ENCODE results near the gene SERAC1.
"Not testable (repeated sequence)": the region's sequence is repeated elsewhere in the genome, so short reads cannot be mapped to it uniquely, and the experiment has no call there.

The SERAC1 gene

GRCh38 chr6:158174024-158174423 is 6.0 kb upstream of the SERAC1 start:
- no peak for DNase-seq

GRCh38 chr6:158172001-158172400 is 3.9 kb upstream of the SERAC1 start:
- DNase-seq, result no peak

DNA sequence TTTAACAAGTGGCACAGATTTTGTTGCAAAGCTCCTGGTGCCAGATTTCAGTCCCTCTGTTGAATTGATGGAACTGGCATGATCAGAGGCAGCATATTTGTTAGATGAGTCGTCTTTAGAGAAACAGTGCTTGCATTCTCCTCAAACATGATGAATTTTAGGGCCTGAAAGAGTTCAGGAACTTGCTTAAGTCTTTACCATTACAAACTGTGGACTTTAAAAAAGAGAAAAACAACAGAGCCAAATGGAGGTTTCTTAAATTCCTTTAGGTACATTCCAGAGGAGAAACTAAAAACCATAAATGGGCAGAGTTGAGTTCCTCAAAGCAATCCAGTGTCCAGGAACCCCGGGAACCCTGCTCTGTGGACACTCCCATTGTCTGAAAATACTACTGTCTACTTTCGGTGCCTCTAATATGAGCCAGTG is 2.6 kb upstream of the SERAC1 start:
- peak; percentile 89 for DNase-seq

DNA sequence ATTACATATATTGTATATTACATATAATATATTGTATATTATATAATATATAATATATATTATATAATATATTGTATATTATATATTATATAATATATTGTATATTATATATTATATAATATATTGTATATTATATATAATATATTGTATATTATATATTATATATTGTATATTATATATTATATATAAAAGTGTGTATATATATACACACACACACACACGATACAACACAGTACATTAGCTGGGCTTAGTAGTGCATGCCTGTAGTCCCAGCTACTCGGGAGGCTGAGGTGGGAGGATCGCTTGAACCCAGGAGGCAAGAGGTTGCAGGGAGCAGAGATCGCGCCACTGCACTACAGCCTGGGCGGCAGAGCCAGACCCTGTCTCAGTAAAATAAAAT is 1.6 kb upstream of the SERAC1 start:
- not testable (repeated sequence) for DNase-seq

- DNase-seq, result no peak
Observed at GRCh38 chr6:158165919-158166416, 2.1 kb downstream of the SERAC1 start.

DNA sequence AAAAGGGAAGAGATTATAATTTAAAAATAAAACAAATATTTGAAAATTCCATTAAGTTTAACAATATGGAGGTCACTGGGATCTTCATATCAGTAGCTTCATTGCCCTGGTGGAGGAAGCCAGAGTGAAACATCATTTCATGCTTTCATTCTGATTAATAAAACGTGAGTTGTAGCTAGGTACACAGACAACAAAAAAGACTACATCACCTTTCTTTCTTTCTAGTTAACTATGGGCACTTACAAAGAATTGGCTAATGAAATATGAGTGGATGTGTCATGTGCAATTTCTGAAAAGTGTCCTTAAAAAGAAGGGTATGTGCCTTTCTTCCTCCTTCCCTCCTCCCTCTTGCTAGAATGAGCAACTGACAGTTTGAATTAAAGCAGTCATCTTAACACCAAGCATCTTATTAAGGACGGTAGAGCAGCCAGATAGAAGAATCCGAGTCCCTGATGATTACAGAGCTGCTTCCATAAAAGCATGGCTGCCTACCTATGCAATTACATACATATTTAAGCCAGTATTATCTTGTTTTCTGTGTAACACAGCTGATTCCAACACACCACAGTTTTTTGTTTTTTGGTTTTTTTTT is 3.4 kb downstream of the SERAC1 start:
- DNase-seq, result no peak

DNA sequence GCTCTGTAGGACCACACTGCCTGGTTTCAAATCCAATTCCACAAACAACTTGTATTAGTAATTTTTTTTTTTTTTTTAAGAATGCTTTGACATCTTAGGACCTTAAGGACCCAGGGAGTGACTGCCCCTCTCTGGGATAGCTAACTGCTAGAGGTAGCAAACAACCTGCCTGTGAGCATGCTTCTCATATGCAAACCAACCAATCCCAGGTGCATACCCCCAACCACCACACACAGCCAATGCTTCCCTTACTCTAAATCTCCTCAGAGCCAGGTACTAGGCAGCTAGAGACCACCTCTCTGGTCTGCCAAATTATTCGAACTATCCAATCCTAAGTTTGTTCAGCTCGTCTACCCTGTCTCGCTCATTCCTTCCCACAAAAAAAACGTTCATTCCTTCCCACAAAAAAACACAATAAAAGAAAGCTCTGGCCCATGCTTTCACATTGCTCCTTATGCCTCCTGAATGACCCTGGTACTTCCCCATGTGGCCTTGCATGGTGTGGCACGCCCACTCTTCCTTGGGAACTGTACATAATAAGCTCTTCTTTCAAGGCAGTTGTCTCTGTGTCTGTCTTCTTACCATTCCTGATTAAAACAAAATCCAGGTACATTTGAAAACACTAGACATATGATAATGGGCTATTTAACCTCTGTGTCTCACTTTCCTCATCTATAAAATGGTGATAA is 6.4 kb downstream of the SERAC1 start:
- no peak for DNase-seq

GRCh38 chr6:158160932-158161539 is 7.0 kb downstream of the SERAC1 start:
- DNase-seq, result peak; percentile 67

DNA sequence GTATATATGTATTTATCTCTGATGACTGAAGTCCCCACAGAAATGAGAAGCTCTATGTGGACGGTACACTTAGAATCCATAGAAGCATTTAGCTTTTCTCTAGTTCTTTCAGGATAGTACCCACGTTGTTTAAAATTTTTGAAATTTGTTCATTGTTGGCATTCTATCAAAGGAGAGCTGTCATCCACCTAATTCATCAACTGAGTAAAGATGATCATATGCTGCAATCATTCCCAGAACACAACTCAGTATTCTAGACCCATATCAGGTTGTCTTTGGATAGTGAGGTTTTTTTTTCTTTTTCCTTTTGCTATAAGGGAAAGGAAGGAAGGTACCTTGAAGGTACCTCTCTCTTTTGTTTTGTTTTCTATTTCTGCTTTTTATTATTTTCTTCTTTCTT is 9.3 kb downstream of the SERAC1 start:
- no peak for DNase-seq

- DNase-seq, result no peak
Observed at GRCh38 chr6:158158123-158158522, 9.9 kb downstream of the SERAC1 start.

DNA sequence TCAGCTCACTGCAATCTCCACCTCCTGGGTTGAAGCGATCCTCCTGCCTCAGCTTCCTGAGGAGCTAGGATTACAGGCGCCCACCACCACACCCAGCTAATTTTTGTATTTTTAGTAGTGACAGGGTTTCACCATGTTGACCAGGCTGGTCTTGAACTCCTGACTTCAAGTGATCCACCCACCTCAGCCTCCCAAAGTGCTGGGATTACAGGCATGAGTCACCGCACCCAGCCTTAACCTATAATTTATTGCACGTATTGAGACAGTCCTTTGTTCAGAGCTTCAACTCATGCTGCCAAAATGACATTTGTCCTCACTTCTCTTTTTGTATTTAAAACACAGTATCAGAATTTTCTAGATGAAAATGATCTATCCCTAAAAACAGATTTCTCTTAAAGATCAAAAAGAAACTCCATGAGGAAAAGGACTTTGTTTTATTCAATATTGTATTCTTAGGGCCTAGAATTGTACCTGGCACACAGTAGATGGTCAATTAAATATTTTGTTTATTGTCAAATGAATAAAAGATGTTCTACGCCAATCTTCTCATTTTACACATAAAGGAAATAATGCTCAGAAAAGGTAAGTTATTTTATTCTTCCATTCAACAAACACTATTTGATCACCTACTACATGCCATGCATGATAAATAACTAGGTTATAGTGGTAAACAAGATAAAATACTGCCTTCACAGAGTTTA is 10.8 kb downstream of the SERAC1 start:
- DNase-seq, result no peak

DNA sequence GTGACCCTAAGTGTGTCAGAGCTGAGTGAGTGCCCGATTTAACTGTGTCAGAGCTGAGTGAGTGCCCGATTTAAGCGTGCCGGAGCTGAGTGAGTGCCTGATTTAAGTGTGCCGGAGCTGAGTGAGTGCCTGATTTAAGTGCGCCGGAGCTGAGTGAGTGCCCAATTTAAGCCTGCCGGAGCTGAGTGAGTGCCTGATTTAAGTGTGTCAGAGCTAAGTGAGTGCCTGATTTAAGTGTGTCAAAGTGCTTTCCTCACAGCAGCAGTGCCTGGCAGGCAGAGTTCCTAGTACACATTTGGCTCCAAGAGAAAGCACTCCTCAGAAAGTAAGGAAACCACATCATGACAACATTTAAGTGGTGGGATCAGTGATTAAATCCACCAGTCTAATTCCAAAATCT is 13.2 kb downstream of the SERAC1 start:
- no peak for DNase-seq

DNA sequence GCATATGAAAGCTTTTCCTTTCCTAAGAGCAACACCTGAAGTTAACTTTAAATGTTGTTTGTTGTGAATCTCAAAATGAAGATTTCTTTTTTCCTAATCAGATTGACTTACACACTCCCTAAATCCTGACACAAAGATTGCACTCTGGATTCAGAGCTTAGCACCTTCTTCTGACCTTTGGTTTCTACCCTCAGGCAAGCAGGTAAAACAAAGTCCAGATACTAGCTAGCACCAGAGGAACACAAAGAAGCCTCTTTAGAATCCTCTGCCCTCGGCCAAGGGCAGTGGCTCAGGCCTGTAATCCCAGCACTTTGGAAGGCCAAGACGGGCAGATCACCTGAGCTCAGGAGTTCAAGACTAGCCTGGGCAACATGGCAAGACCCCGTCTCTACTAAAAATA is 14.5 kb downstream of the SERAC1 start:
- DNase-seq, result no peak

DNA sequence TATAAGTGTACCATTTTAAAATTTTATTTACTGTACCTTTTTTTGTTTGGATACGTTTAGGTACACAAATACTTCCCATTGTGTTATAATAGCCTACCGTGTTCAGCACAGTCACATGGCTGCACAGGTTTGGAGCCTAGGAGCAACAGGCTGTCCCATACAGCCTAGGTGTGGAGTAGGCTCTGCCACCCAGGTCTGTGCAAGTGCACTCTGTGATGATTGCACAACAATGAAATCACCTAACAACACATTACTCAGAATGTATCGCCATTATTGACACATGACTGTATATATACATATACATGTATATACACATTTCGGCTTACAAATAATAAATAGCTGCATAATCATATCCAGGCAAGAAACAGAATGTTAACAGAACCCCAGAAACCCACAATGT is 15.4 kb downstream of the SERAC1 start:
- no peak for DNase-seq

DNA sequence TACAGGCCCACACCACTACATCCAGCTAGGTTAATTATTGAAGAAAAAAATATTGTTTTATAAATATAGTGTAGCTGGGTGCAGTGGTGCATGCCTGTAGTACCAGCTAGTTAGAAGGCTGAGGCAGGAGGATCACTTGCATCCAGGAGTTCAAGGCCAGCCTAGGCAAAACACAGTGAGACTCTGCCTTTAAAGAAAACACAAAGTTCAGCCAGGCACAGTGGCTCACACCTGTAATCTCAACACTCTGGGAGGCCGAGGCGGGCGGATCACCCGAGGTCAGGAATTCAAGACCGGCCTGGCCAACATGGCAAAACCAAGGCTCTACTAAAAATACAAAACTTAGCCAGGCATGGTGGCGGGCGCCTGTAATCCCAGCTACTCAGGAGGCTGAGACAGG is 16.0 kb downstream of the SERAC1 start:
- DNase-seq, result not testable (repeated sequence)

GRCh38 chr6:158150701-158151100 is 17.4 kb downstream of the SERAC1 start:
- DNase-seq, result peak; percentile 83

DNA sequence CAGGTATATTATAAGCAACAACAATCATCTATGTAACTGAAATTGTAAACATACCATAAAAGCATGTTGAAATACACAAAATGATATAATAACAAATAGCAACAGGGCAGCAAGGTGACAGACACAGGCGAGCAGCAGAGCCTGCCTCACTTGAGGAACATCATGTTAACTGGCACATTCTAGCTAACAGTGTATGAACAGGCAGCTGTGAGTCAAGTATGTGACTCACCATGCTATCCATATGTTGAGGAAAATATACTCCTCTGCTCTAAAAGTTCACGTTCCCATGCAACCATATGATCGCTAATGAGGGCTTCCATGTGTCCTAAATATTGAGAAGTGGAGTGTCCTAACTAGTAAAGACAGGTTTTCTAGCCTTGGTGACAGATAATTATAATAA is 18.4 kb downstream of the SERAC1 start:
- peak; percentile 76 for DNase-seq

DNA sequence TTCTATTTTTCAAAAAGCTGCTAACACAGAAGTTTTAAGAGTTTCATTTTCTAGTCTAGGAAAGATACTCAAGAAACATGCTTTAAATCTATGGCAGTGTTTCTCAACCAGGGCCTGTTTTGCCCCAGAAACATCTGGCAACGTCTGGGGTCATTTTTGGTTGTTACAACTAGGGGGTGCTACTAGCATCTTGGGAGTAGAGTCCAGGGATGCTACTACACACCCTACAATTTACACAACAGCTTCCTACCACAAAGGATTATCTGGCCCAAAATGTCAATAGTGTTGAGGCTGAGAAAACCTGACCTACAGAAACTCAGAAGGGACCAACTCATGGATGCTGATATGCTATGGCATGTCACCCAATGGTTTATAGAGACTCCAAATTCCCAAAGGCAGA is 24.4 kb downstream of the SERAC1 start:
- DNase-seq, result peak; percentile 26

GRCh38 chr6:158142789-158143188 is 25.3 kb downstream of the SERAC1 start:
- peak; percentile 69 for DNase-seq

DNA sequence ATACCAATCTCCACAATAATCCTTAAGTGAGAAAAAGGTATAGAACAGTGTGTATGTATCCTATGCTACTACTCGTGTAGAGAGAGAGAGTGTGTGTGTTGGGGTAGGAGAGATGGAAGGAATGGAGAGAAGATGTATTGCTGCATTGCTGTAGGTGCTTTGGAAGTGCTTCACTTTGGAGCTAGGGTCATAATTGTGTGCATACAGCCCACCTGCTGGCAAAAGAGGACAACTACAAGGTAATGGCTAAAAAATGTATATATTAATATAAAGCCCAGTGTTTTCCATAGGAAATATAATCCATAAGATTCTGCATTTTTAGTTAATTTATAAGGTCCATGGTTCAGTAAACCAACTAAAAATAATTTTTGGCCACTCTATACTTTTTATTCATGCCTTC is 36.1 kb downstream of the SERAC1 start:
- peak; percentile 38 for DNase-seq

GRCh38 chr6:158125271-158125670 is 42.8 kb downstream of the SERAC1 start:
- no peak for DNase-seq

- no peak for DNase-seq
Observed at GRCh38 chr6:158124288-158124687, 43.8 kb downstream of the SERAC1 start.

DNA sequence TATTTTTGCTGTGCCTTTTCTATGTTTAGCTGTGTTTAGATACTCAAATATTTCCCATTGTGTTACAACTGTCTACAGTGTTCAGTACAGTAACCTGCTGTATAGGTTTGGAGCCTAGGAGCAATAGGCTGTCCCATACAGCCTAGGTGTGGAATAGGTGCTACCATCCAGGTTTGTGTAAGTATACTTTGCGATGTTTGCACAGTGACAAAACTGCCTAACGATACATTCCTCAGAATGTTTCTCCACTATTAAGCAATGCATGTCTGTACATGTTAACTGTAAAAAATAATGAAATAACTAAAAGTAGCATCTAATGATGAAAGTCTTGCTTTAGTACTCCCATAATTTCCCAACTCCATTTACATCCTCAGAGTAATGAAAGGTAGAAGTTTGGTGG is 46.0 kb downstream of the SERAC1 start:
- no peak for DNase-seq

- no peak for DNase-seq
Observed at GRCh38 chr6:158121335-158121734, 46.7 kb downstream of the SERAC1 start.

Data from EL (cell line).